ENCODE data around the gene PLEKHM1.

The PLEKHM1 gene

GRCh38 chr17:45427181-45427835 lies 63.2 kb downstream of the PLEKHM1 start:
- in situ Hi-C loops (cut with HindIII; ENCODE audit: low sequenced_read_pairs), result no loop called here

- in situ Hi-C loops (cut with HindIII; ENCODE audit: low sequenced_read_pairs), result no loop called here
These were observed 64.0 kb downstream of the PLEKHM1 start for GRCh38 chr17:45426561-45426960.

- in situ Hi-C loops (cut with HindIII; ENCODE audit: low sequenced_read_pairs), result no loop called here
These were observed 64.5 kb downstream of the PLEKHM1 start for GRCh38 chr17:45425984-45426413.

- in situ Hi-C loops (cut with HindIII; ENCODE audit: low sequenced_read_pairs), result no loop called here
These were observed 65.2 kb downstream of the PLEKHM1 start for GRCh38 chr17:45425125-45425983.

GRCh38 chr17:45424769-45425124 lies 65.8 kb downstream of the PLEKHM1 start:
- in situ Hi-C loops (cut with HindIII; ENCODE audit: low sequenced_read_pairs), result no loop called here

GRCh38 chr17:45423975-45424335 lies 66.6 kb downstream of the PLEKHM1 start:
- in situ Hi-C loops (cut with HindIII; ENCODE audit: low sequenced_read_pairs), result no loop called here

- in situ Hi-C loops (cut with HindIII; ENCODE audit: low sequenced_read_pairs), result no loop called here
These were observed 67.1 kb downstream of the PLEKHM1 start for GRCh38 chr17:45423304-45423974.

GRCh38 chr17:45414990-45415881 lies 75.3 kb downstream of the PLEKHM1 start:
- in situ Hi-C loops (cut with HindIII; ENCODE audit: low sequenced_read_pairs), result no loop called here

GRCh38 chr17:45413498-45413923 lies 77.0 kb downstream of the PLEKHM1 start:
- in situ Hi-C loops (cut with HindIII; ENCODE audit: low sequenced_read_pairs), result no loop called here

- in situ Hi-C loops (cut with HindIII; ENCODE audit: low sequenced_read_pairs), result no loop called here
These were observed 79.0 kb downstream of the PLEKHM1 start for GRCh38 chr17:45411348-45412105.

GRCh38 chr17:45410144-45411091 lies 80.1 kb downstream of the PLEKHM1 start:
- in situ Hi-C loops (cut with HindIII; ENCODE audit: low sequenced_read_pairs), result no loop called here

- in situ Hi-C loops (cut with HindIII; ENCODE audit: low sequenced_read_pairs), result no loop called here
These were observed 80.9 kb downstream of the PLEKHM1 start for GRCh38 chr17:45409659-45410076.

- in situ Hi-C loops (cut with HindIII; ENCODE audit: low sequenced_read_pairs), result no loop called here
These were observed 81.7 kb downstream of the PLEKHM1 start for GRCh38 chr17:45408611-45409421.

GRCh38 chr17:45406107-45406506 lies 84.4 kb downstream of the PLEKHM1 start:
- in situ Hi-C loops (cut with HindIII; ENCODE audit: low sequenced_read_pairs), result no loop called here

- in situ Hi-C loops (cut with HindIII; ENCODE audit: low sequenced_read_pairs), result no loop called here
These were observed 85.1 kb downstream of the PLEKHM1 start for GRCh38 chr17:45405250-45406086.

- in situ Hi-C loops (cut with HindIII; ENCODE audit: low sequenced_read_pairs), result no loop called here
These were observed 85.7 kb downstream of the PLEKHM1 start for GRCh38 chr17:45404870-45405249.

GRCh38 chr17:45403906-45404490 lies 86.5 kb downstream of the PLEKHM1 start:
- in situ Hi-C loops (cut with HindIII; ENCODE audit: low sequenced_read_pairs), result no loop called here

All from endothelial cell of hepatic sinusoid (primary cell).